HepG2 (cell line): Measurements from ENCODE around the gene RTEL1. TPM values are rescaled to one million over a fixed set of nuclear protein-coding genes. Genes with fewer than 3 reads are reported as not detected.

Experiments
- ATM ChIP-seq: fragments of 450-650 bp; IDR thresholded peaks from 2 replicates; pipeline ENCODE4 v1.7.1; 2017; ENCODE audit warnings: mild to moderate bottlenecking, borderline replicate concordance
- BATF2 ChIP-seq: sonication (generic); formaldehyde crosslinking; IDR thresholded peaks from 2 replicates; pipeline ENCODE4 v1.8.0; 2022; ENCODE audit warnings: mild to moderate bottlenecking, missing genetic modification reagents, moderate library complexity
- BCL3 ChIP-seq: sonication (generic); formaldehyde crosslinking; IDR thresholded peaks from 2 replicates; pipeline ENCODE4 v1.5.1; 2020; ENCODE audit warnings: mild to moderate bottlenecking, missing genetic modification reagents, moderate library complexity
- NR2F1 ChIP-seq, 2 experiments: fragments of 450-650 bp in 1 of 2; formaldehyde crosslinking in 1 of 2; IDR thresholded peaks; 2 replicates each; pipeline versions ENCODE4 v1.5.0 to v1.6.1; 2016 to 2020; ENCODE audit warnings: mild to moderate bottlenecking in 1 of 2, missing compliant biosample characterization in 1 of 2, missing genetic modification reagents in 1 of 2, moderate library complexity in 1 of 2
- ONECUT2 ChIP-seq: sonication (generic); formaldehyde crosslinking; IDR thresholded peaks from 2 replicates; pipeline ENCODE4 v1.4.0; 2020; ENCODE audit warnings: missing genetic modification reagents
- PRDM4 ChIP-seq: sonication (generic); formaldehyde crosslinking; IDR thresholded peaks from 2 replicates; pipeline ENCODE4 v1.9.0; 2021; ENCODE audit warnings: missing genetic modification reagents, borderline replicate concordance
- RAD51 ChIP-seq: fragments of 450-650 bp; IDR thresholded peaks from 2 replicates; pipeline ENCODE4 v1.6.1; 2016; ENCODE audit warnings: borderline replicate concordance
- TRIM24 ChIP-seq: sonication (generic); formaldehyde crosslinking; IDR thresholded peaks from 2 replicates; pipeline ENCODE4 v1.8.0; 2022; ENCODE audit warnings: mild to moderate bottlenecking, missing genetic modification reagents
- ZNF138 ChIP-seq: sonication (generic); formaldehyde crosslinking; IDR thresholded peaks from 2 replicates; pipeline ENCODE4 v1.5.0; 2020; ENCODE audit warnings: mild to moderate bottlenecking, low read depth, missing genetic modification reagents
- ZNF180 ChIP-seq: sonication (generic); formaldehyde crosslinking; IDR thresholded peaks from 2 replicates; pipeline ENCODE4 v1.4.0; 2020; ENCODE audit warnings: low read depth, missing genetic modification reagents, borderline replicate concordance
- ZNF335 ChIP-seq: sonication (generic); formaldehyde crosslinking; IDR thresholded peaks from 2 replicates; pipeline ENCODE4 v1.4.0; 2020; ENCODE audit warnings: missing genetic modification reagents
- ZNF552 ChIP-seq: sonication (generic); formaldehyde crosslinking; IDR thresholded peaks from 2 replicates; pipeline ENCODE4 v1.9.0; 2022; ENCODE audit warnings: missing genetic modification reagents, mild to moderate bottlenecking, borderline replicate concordance
- ZNF572 ChIP-seq: sonication (generic); formaldehyde crosslinking; IDR thresholded peaks from 2 replicates; pipeline ENCODE4 v1.5.1; 2020; ENCODE audit warnings: mild to moderate bottlenecking, missing genetic modification reagents
- ZNF883 ChIP-seq: sonication (generic); formaldehyde crosslinking; IDR thresholded peaks from 2 replicates; pipeline ENCODE4 v1.5.1; 2020; ENCODE audit warnings: mild to moderate bottlenecking, missing genetic modification reagents; ENCODE audit errors: not compliant biosample characterization
- polyA plus RNA-seq, 8 experiments: library from polyadenylated mRNA; depleted of rRNA in 3 of 8; stranded (reverse) in 7 of 8; unstranded in 1 of 8; fragments of >200 nt; fragmentation: Illumina TruSeq in 4 of 8; extraction: Trizol in 4 of 8; gene quantifications; 2 replicates each; pipeline versions ENCODE4 v1.2.1 to v1.2.3, GENCODE V29; 2011 to 2016; ENCODE audit warnings: low read depth in 4 of 8, missing spikeins in 1 of 8, mixed read lengths in 1 of 8; ENCODE audit not compliant: insufficient read depth in 1 of 8
- total RNA-seq, 5 experiments: library from RNA; depleted of rRNA; stranded (reverse); fragments of >200 nt; fragmentation: Illumina TruSeq; extraction: Trizol; gene quantifications; 2 replicates each; pipeline ENCODE4 v1.2.3, GENCODE V29; 2016; ENCODE audit warnings: low read depth in 1 of 5
- TF ChIP-seq, protein P1 (sequence below): sonication (generic); formaldehyde crosslinking; IDR thresholded peaks from 2 replicates; pipeline ENCODE4 v1.4.0; 2020; ENCODE audit warnings: low read depth, mild to moderate bottlenecking, missing genetic modification reagents
- TF ChIP-seq, protein P2 (sequence below): sonication (generic); formaldehyde crosslinking; IDR thresholded peaks from 2 replicates; pipeline ENCODE4 v1.8.0; 2022; ENCODE audit warnings: mild to moderate bottlenecking, missing genetic modification reagents; ENCODE audit not compliant: insufficient replicate concordance
- TF ChIP-seq, protein P3 (sequence below), 2 experiments: sonication (generic) in 1 of 2; formaldehyde crosslinking in 1 of 2; IDR thresholded peaks; 2 replicates each; pipeline versions ENCODE4 v1.5.1 to v1.6.1; 2011 to 2020; ENCODE audit warnings: borderline replicate concordance in 1 of 2, low read depth in 1 of 2, low read length in 1 of 2, mild to moderate bottlenecking in 1 of 2, missing genetic modification reagents in 1 of 2, moderate library complexity in 1 of 2

The RTEL1 gene
- total and polyA plus RNA-seq, 2 of the 13 experiments (the other 11 are each of a cell fraction or from before 2014, with no cell fraction given), result 21.8 to 36.4 TPM

DNA sequence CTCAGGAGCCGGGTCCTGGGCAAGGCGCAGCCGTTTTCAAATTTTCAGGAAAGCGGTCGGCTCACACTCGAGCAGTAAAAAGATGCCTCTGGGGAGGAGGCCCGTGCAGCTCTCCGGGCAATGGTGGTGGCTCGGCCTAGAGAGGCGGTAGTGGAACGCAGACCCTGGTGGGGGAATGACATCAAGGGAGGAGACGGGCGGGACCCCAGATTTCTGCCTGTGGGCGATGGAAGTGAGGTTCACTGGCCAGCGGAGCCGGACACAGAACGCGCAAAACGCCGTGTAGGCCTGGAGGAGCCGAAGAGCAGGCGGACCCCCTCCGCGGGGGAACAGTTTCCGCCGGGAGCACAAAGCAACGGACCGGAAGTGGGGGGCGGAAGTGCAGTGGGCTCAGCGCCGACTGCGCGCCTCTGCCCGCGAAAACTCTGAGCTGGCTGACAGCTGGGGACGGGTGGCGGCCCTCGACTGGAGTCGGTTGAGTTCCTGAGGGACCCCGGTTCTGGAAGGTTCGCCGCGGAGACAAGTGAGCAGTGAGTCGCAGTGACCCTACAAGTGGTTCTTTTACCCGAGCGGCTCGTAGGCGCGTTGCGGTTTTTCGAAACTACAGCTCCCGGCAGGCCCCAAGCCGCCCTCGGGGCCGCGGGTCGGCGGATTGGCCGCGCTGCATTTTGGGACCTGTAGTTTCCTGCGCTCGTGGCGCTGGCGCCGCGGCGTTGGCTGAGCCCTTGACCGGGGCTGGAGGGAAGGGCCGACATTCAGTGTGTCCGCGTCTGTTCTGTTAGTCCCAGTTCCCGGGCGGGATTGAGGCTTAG is at the start of gene RTEL1 (continued):
- TF ChIP-seq PRDM4 (CRISPR knock-in tag), result peak; percentile 88
- no peak for TF ChIP-seq RAD51
- TF ChIP-seq ZNF552 (CRISPR knock-in tag), result peak; percentile 96; the same call in 1 of the 2 replicates
- no peak; the same call in none of the 2 replicates for TF ChIP-seq BCL3 (CRISPR knock-in tag)
- no peak for TF ChIP-seq ATM
- TF ChIP-seq ZNF138, result peak; percentile 85; the same call in 1 of the 2 replicates
- TF ChIP-seq ZNF180, result peak; percentile 96
- peak; percentile 61; the same call in 1 of the 2 replicates for TF ChIP-seq ZNF572 (CRISPR knock-in tag)
- no peak for TF ChIP-seq BATF2
- TF ChIP-seq ZNF883 (CRISPR knock-in tag), result peak; percentile 13
- peak; percentile 62; the same call in 1 of the 2 replicates for TF ChIP-seq ONECUT2 (CRISPR knock-in tag)
- peak in 1 of 2 experiments; percentile 51; a peak in 2 of 4 replicates for TF ChIP-seq NR2F1 (CRISPR knock-in tag; IDR thresholded peaks at IDR 0.05)
- TF ChIP-seq, protein P1, sequence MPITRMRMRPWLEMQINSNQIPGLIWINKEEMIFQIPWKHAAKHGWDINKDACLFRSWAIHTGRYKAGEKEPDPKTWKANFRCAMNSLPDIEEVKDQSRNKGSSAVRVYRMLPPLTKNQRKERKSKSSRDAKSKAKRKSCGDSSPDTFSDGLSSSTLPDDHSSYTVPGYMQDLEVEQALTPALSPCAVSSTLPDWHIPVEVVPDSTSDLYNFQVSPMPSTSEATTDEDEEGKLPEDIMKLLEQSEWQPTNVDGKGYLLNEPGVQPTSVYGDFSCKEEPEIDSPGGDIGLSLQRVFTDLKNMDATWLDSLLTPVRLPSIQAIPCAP (CRISPR knock-in tag), result no peak
- TF ChIP-seq ZNF335, result peak; percentile 94
- TF ChIP-seq, protein P2, sequence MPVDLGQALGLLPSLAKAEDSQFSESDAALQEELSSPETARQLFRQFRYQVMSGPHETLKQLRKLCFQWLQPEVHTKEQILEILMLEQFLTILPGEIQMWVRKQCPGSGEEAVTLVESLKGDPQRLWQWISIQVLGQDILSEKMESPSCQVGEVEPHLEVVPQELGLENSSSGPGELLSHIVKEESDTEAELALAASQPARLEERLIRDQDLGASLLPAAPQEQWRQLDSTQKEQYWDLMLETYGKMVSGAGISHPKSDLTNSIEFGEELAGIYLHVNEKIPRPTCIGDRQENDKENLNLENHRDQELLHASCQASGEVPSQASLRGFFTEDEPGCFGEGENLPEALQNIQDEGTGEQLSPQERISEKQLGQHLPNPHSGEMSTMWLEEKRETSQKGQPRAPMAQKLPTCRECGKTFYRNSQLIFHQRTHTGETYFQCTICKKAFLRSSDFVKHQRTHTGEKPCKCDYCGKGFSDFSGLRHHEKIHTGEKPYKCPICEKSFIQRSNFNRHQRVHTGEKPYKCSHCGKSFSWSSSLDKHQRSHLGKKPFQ (CRISPR knock-in tag), result peak; percentile 68
- TF ChIP-seq, protein P3, sequence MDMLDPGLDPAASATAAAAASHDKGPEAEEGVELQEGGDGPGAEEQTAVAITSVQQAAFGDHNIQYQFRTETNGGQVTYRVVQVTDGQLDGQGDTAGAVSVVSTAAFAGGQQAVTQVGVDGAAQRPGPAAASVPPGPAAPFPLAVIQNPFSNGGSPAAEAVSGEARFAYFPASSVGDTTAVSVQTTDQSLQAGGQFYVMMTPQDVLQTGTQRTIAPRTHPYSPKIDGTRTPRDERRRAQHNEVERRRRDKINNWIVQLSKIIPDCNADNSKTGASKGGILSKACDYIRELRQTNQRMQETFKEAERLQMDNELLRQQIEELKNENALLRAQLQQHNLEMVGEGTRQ (IDR thresholded peaks at IDR 0.05; ENCODE audit: low read depth, low read length), result no peak
- TF ChIP-seq, protein P3 (CRISPR knock-in tag; IDR thresholded peaks at IDR 0.05; ENCODE audit: borderline replicate concordance), result peak; percentile 50; the same call in 1 of the 2 replicates
- 0 out of 2 replicates have a peak, but pooled peaks have one; percentile 59 for TF ChIP-seq TRIM24 (CRISPR knock-in tag)
